HEK293 (cell line): ENCODE data around the gene RPS6KB1.
"Not testable (repeated sequence)": the region's sequence is repeated elsewhere in the genome, so short reads cannot be mapped to it uniquely, and the experiment has no call there.

Experiments used
- CTCF ChIA-PET: fragments of 350-600 bp; formaldehyde crosslinking; extraction: SDS; loops from one replicate; lab custom pipeline; 2021; ENCODE audit warnings: antibody characterized with exemption; lab: Yijun Ruan, JAX
- POLR2A ChIA-PET: fragments of 300-600 bp; formaldehyde crosslinking; extraction: SDS; loops from one replicate; lab custom pipeline; 2020; ENCODE audit warnings: antibody characterized with exemption, inconsistent platforms; lab: Yijun Ruan, JAX
- H3K27ac ChIP-seq: fragments of 200-500 bp; sonication (Bioruptor generic); 2 replicates; pipeline ENCODE4 v1.5.1; 2014; ENCODE audit warnings: low read depth, low read length, control low read depth, inconsistent platforms; ENCODE audit errors: extremely low read depth
- H3K36me3 ChIP-seq, 2 experiments: fragments of 200-500 bp in 1 of 2; sonication (Bioruptor generic) in 1 of 2; 1 replicate in 1 of 2; 2 replicates in 1 of 2; pipeline ENCODE4 v1.5.1; 2014 to 2017; ENCODE audit warnings: inconsistent platforms in 2 of 2, low read length in 2 of 2; ENCODE audit not compliant: control insufficient read depth in 2 of 2, insufficient read depth in 1 of 2
- H3K4me1 ChIP-seq: fragments of 200-500 bp; sonication (Bioruptor generic); 2 replicates; pipeline ENCODE4 v1.5.1; 2014; ENCODE audit warnings: mild to moderate bottlenecking, low read length, inconsistent platforms; ENCODE audit not compliant: control insufficient read depth, insufficient read depth
- H3K4me3 ChIP-seq: 2 replicates; pipeline ENCODE4 v1.5.1; 2011; ENCODE audit warnings: low read depth, mild to moderate bottlenecking, control low read depth, low read length, moderate library complexity
- H3K9me3 ChIP-seq: fragments of 200-500 bp; sonication (Bioruptor generic); 2 replicates; pipeline ENCODE4 v1.5.1; 2014; ENCODE audit warnings: low read depth, low read length, inconsistent platforms; ENCODE audit not compliant: control insufficient read depth, insufficient read depth
- HOXD13 ChIP-seq: sonication (generic); formaldehyde crosslinking; IDR thresholded peaks from 2 replicates; pipeline ENCODE4 v1.8.0; 2022; ENCODE audit warnings: missing genetic modification reagents, borderline replicate concordance
- SP7 ChIP-seq: fragments of 450-650 bp; formaldehyde crosslinking; IDR thresholded peaks from 2 replicates; pipeline ENCODE4 v1.5.1; 2016; ENCODE audit warnings: missing biosample characterization, missing genetic modification characterization
- ZBTB11 ChIP-seq: fragments of 450-650 bp; formaldehyde crosslinking; conservative IDR thresholded peaks from 2 replicates; pipeline ENCODE4 v1.5.1; 2016; ENCODE audit warnings: low read depth, missing biosample characterization, missing genetic modification characterization
- ZNF114 ChIP-seq: fragments of 450-650 bp; formaldehyde crosslinking; IDR thresholded peaks from 2 replicates; pipeline ENCODE4 v1.5.0; 2017; ENCODE audit warnings: missing biosample characterization, missing genetic modification characterization
- ZNF311 ChIP-seq: fragments of 450-650 bp; formaldehyde crosslinking; IDR thresholded peaks from 2 replicates; pipeline ENCODE4 v1.5.1; 2017; ENCODE audit warnings: missing biosample characterization, missing genetic modification characterization, borderline replicate concordance
- ZNF37A ChIP-seq: fragments of 450-650 bp; IDR thresholded peaks from 2 replicates; pipeline ENCODE4 v1.5.1; 2018; ENCODE audit warnings: missing biosample characterization, missing genetic modification characterization
- ZNF658 ChIP-seq: fragments of 450-650 bp; formaldehyde crosslinking; IDR thresholded peaks from 2 replicates; pipeline ENCODE4; 2016; ENCODE audit warnings: missing biosample characterization, missing genetic modification characterization
- TF ChIP-seq, protein P1 (sequence below): fragments of 450-650 bp; formaldehyde crosslinking; IDR thresholded peaks from 2 replicates; pipeline ENCODE4 v1.5.1; 2016; ENCODE audit warnings: missing biosample characterization, missing genetic modification characterization
- TF ChIP-seq, protein P2 (sequence below): fragments of 450-650 bp; formaldehyde crosslinking; IDR thresholded peaks from 2 replicates; pipeline ENCODE4 v1.5.1; 2017; ENCODE audit warnings: missing biosample characterization, missing genetic modification characterization
- TF ChIP-seq, protein P3 (sequence below): fragments of 450-650 bp; formaldehyde crosslinking; IDR thresholded peaks from 2 replicates; pipeline ENCODE4 v1.5.1; 2016; ENCODE audit warnings: missing biosample characterization, missing genetic modification characterization

RPS6KB1 gene

DNA sequence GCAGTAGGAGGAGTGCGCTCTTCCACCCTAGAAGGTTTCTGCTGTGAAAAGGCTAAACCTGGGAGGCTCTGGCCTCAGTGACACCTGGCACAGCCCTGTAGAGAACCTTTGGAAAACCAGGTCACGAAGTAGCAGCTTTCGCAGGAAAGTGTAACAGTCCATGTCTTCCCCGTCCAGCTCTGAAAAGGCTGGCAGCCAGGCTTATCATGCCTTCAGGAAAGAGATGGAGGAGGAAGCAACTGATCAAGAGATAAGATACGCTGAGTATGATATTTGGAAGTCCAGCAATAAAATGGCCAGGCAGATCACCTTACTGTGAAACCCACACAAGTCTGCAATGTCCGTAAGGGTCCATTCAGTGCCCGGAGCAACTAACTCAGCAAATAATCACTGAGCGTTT, 22.4 kb upstream of the RPS6KB1 start:
- CTCF ChIA-PET: interaction anchor here (0.9 to 1.7 kb wide), 4 partner anchors 10 to 166 kb away, joined by 3 to 5 read pairs (median 4); no protein-coding TSS in a partner anchor
- no peaks in the 10 kb centered on the region for H3K4me1 ChIP-seq
- H3K27ac ChIP-seq: no peak overlapping the region
- POLR2A ChIA-PET: interaction anchor here (0.6 to 1.5 kb wide), 3 partner anchors 12 to 163 kb away, joined by 3 to 4 read pairs (median 3); partner anchors contain the start of genes PTRH2 and VMP1
- H3K9me3 ChIP-seq: no peaks in the 10 kb centered on the region
- peaks cover 33 to 34% of the 10 kb centered on the region in 2 experiments for H3K36me3 ChIP-seq
- TF ChIP-seq ZNF658 (no peak), ZNF114 (no peak), ZBTB11 (tag by site-specific recombination) (peak; percentile 34)
- H3K4me3 ChIP-seq: no peak overlapping the region

GRCh38 chr17:59872351-59872750, 20.6 kb upstream of the RPS6KB1 start:
- Histone ChIP-seq H3K9me3 (no peaks in the 10 kb centered on the region), H3K36me3 (peaks cover 42 to 43% of the 10 kb centered on the region in 2 experiments), H3K4me3 (no peak overlapping the region), H3K4me1 (no peaks in the 10 kb centered on the region), H3K27ac (no peak overlapping the region)
- TF ChIP-seq ZNF37A (no peak), ZNF311 (no peak), HOXD13 (CRISPR knock-in tag) (no peak), SP7 (tag by site-specific recombination) (no peak)
- TF ChIP-seq, protein P1, sequence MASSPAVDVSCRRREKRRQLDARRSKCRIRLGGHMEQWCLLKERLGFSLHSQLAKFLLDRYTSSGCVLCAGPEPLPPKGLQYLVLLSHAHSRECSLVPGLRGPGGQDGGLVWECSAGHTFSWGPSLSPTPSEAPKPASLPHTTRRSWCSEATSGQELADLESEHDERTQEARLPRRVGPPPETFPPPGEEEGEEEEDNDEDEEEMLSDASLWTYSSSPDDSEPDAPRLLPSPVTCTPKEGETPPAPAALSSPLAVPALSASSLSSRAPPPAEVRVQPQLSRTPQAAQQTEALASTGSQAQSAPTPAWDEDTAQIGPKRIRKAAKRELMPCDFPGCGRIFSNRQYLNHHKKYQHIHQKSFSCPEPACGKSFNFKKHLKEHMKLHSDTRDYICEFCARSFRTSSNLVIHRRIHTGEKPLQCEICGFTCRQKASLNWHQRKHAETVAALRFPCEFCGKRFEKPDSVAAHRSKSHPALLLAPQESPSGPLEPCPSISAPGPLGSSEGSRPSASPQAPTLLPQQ (tag by site-specific recombination): no peak
- TF ChIP-seq, protein P2, sequence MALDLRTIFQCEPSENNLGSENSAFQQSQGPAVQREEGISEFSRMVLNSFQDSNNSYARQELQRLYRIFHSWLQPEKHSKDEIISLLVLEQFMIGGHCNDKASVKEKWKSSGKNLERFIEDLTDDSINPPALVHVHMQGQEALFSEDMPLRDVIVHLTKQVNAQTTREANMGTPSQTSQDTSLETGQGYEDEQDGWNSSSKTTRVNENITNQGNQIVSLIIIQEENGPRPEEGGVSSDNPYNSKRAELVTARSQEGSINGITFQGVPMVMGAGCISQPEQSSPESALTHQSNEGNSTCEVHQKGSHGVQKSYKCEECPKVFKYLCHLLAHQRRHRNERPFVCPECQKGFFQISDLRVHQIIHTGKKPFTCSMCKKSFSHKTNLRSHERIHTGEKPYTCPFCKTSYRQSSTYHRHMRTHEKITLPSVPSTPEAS (tag by site-specific recombination): peak; percentile 83
- TF ChIP-seq, protein P3, sequence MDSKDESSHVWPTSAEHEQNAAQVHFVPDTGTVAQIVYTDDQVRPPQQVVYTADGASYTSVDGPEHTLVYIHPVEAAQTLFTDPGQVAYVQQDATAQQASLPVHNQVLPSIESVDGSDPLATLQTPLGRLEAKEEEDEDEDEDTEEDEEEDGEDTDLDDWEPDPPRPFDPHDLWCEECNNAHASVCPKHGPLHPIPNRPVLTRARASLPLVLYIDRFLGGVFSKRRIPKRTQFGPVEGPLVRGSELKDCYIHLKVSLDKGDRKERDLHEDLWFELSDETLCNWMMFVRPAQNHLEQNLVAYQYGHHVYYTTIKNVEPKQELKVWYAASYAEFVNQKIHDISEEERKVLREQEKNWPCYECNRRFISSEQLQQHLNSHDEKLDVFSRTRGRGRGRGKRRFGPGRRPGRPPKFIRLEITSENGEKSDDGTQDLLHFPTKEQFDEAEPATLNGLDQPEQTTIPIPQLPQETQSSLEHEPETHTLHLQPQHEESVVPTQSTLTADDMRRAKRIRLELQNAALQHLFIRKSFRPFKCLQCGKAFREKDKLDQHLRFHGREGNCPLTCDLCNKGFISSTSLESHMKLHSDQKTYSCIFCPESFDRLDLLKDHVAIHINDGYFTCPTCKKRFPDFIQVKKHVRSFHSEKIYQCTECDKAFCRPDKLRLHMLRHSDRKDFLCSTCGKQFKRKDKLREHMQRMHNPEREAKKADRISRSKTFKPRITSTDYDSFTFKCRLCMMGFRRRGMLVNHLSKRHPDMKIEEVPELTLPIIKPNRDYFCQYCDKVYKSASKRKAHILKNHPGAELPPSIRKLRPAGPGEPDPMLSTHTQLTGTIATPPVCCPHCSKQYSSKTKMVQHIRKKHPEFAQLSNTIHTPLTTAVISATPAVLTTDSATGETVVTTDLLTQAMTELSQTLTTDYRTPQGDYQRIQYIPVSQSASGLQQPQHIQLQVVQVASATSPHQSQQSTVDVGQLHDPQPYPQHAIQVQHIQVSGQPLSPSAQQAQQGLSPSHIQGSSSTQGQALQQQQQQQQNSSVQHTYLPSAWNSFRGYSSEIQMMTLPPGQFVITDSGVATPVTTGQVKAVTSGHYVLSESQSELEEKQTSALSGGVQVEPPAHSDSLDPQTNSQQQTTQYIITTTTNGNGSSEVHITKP (tag by site-specific recombination): no peak
- ChIA-PET POLR2A (no interaction called here), CTCF (interaction anchor here (0.6 to 1.7 kb wide), 2 partner anchors 13 to 848 kb away, joined by 3 to 5 read pairs; no protein-coding TSS in a partner anchor)

- peaks cover 46 to 48% of the 10 kb centered on the region in 2 experiments for H3K36me3 ChIP-seq
- POLR2A ChIA-PET, CTCF ChIA-PET: not testable (repeated sequence)
Observed at GRCh38 chr17:59873414-59873813, 19.5 kb upstream of the RPS6KB1 start.

More at GRCh38 chr17:59873414-59873813, 19.5 kb upstream of the RPS6KB1 start:
- not testable (repeated sequence) for H3K4me1 ChIP-seq, H3K27ac ChIP-seq, H3K9me3 ChIP-seq, H3K4me3 ChIP-seq
